Limb (tissue), 2 donors: ENCODE data around the gene ALDH1B1.

Experiments used
- DNase-seq, 2 donors: peaks; one replicate each; pipeline ENCODE4 v3.0.0-alpha.2; 2016; ENCODE audit errors: extremely low spot score in 2 of 2

The ALDH1B1 gene

GRCh38 chr9:38439291-38439915 lies 46.9 kb downstream of the ALDH1B1 start:
- DNase-seq: no peak

GRCh38 chr9:38439916-38440301 lies 47.4 kb downstream of the ALDH1B1 start:
- no peak for DNase-seq

GRCh38 chr9:38440516-38440915 lies 48.0 kb downstream of the ALDH1B1 start:
- DNase-seq: no peak

GRCh38 chr9:38441347-38442085 lies 49.0 kb downstream of the ALDH1B1 start:
- no peak for DNase-seq

DNA sequence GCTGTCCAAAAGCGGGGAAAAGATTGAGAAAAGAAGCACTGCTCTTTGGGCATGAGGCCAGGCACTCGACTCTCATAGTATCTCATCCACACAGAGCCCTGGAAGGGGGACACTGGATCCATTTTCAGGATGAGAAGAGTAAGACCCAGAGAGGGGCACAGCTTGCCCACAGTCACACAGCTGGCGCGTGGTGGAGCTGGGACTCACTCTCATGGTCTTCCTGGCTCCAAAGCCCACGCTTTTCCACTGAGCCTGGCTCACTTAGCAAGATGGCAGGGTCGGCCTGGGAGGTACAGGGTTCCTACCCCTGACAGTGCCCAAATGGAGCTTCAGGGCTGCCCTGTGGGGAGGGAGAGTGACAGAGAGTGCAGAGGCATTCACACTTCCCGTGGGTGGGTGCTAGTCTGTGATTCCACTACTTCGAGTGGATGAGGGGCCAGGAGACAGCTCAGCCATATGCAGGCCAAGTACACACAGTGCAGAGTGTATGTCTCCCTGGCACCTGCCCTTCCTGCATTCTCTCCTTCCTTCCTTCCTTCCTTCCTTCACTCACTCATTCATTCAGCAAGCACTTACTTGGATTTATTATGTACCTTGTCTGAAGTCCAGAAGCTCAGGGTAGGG lies 50.1 kb downstream of the ALDH1B1 start:
- no peak for DNase-seq

- no peak for DNase-seq
Observed at GRCh38 chr9:38443181-38443580, 50.7 kb downstream of the ALDH1B1 start.

DNA sequence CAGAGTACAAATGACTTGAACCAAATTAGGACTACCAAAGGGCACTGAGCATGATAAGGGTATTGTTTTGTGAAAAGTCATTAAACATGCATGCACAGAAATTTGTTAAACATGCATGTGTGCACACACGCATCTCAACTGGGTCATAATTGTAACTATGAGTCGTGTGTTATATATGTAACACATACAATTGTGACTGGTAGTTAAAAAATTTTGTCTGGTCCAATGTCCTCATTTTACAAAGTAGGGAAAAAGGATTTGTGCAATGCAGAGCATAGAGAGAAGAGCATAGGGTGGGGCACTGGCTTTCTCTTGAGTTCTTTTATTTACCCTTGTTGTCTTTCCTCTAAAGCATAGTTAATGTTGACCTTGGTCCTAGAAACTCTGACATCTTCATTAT lies 51.1 kb downstream of the ALDH1B1 start:
- no peak for DNase-seq

- no peak for DNase-seq
Observed at GRCh38 chr9:38445154-38446043, 52.9 kb downstream of the ALDH1B1 start.

- no peak for DNase-seq
Observed at GRCh38 chr9:38447703-38448102, 55.2 kb downstream of the ALDH1B1 start.
